Uterine smooth muscle cell (primary cell): ENCODE measurements around the gene FAM83F. TPM values are rescaled to one million over a fixed set of nuclear protein-coding genes. Genes with fewer than 3 reads are reported as not detected.

Source experiments
- total RNA-seq: library from RNA; depleted of rRNA; stranded (reverse); fragments of >200 nt; gene quantifications from 2 replicates; pipeline ENCODE4 v1.2.3, GENCODE V29; 2014

Gene FAM83F
- under 0.01 TPM in 1 of 2 replicates, not detected in the other for total RNA-seq

DNA sequence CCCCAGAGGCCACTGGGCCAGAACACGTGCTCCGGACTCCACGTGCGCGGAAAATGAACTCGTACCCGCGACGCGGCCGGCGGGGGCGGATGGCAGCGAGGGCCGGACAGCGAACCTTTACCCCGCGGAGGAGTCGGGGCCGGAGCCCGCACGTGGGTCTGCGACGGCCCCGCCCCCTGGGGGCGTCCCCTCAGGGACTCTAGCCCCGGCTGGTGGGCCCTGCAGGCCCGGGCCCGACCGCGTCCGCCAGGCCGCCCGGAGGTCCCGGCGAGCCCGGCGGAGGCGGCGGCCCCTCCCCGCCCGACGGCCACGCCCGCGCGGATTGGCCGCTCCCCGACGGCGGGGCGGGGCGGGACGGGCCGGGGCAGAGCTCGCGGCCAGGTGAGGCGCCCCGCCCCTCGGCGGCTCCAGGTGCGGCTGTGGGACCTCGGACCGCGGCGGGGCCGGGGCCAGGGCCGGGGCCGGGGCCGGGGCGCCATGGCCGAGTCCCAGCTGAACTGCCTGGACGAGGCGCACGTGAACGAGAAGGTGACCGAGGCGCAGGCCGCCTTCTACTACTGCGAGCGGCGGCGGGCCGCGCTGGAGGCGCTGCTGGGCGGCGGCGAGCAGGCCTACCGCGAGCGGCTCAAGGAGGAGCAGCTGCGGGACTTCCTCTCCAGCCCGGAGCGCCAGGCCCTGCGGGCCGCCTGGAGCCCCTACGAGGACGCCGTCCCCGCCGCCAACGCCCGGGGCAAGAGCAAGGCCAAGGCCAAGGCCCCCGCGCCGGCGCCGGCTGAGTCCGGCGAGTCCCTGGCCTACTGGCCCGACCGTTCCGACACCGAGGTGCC is at the start of gene FAM83F:
Gene FAM83F, plus strand, starts transcription at position 389 of the 827 bp plus-strand sequence. Its CDS starts 89 bp downstream, at position 478.

DNA sequence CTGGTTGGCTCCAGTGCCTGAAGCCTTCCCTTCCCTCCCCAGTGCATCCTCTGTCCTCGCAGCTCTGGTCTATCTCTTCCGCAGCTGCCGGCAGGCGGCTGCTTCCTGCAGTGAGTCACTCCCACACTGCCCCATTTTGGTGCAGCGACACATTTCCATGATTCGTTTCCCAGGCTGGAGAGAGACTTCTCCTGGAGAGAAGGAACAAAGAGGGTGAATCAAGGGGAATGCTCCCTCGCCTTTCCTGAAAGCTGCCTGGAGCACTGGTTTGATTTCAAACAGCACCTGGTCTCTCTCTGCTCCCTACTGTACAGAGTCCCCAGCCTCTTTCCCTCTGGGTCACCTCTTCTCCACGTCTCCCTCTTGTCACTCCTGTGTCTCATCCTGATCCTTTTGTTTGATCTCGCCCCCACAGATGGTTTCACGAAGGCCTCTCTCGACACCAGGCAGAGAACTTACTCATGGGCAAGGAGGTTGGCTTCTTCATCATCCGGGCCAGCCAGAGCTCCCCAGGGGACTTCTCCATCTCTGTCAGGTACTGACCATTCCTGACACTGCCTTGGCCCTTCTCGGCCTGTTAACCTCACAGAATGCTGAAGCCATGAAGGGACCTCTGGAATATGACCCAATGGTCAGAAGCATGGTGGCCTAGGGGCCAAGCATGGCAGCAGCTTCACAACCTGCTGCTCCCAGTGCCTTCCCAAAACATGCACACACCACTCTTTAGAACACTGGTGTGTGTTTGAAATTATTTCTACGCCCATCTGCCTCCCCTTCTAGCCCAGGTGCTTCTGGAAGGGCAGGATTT is 34.9 kb upstream of the FAM83F start, which contains the start of gene TMA7B:
Gene TMA7B, plus strand, starts transcription at position 758 of the 808 bp plus-strand sequence. CDS start 3,978 bp downstream, outside the sequence.

Other genes starting within 250 kb of the FAM83F start
- gene ENTHD1, start 101.2 kb upstream of the FAM83F start, total RNA-seq: not detected in 2 replicates
- not detected in 2 replicates for gene GRAP2, start 93.9 kb upstream of the FAM83F start, total RNA-seq
- gene TMA7B, start 34.6 kb upstream of the FAM83F start, total RNA-seq: not detected in 2 replicates
- gene TNRC6B, start 183.0 kb downstream of the FAM83F start, total RNA-seq: 20.2 and 21.2 TPM in 2 replicates